PC-3 (cell line): ENCODE measurements around the gene IL16.

ENCODE experiments used
- EZH2 ChIP-seq: fragments of 300-600 bp; sonication (generic); IDR thresholded peaks from one replicate; pipeline ENCODE4 v1.6.1; 2017; ENCODE audit warnings: antibody characterized with exemption, mild to moderate bottlenecking, low read length; ENCODE audit not compliant: unreplicated experiment
- EZH2phosphoT487 ChIP-seq: fragments of 300-600 bp; sonication (generic); IDR thresholded peaks from 2 replicates; pipeline ENCODE4 v1.6.1; 2018; ENCODE audit warnings: mild to moderate bottlenecking, antibody characterized with exemption, low read length, borderline replicate concordance
- TF ChIP-seq, protein P1 (sequence below): fragments of 300-600 bp; sonication (generic); conservative IDR thresholded peaks from 2 replicates; pipeline ENCODE4 v1.5.1; 2017; ENCODE audit warnings: antibody characterized with exemption, low read depth, mild to moderate bottlenecking, low read length

DNA sequence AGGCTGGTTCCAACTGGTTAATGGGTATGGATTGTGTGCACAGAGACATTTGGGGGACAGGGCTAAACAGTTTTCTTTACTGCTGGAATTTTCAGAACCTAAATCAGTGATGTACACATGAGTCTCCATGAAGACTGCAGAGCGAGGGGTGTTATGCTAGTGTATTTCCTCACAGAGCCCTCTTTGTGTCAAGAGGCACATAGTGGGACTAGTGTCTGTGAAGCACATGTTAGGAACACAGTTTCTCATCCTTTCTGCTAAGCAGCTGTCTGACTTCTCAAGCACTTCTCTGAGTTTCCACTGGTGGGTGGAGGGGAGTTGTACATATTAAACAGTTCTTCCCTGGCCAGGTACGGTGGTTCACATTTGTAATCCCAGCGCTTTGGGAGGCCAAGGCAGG lies 136.7 kb downstream of the IL16 start:
- TF ChIP-seq, protein P1, sequence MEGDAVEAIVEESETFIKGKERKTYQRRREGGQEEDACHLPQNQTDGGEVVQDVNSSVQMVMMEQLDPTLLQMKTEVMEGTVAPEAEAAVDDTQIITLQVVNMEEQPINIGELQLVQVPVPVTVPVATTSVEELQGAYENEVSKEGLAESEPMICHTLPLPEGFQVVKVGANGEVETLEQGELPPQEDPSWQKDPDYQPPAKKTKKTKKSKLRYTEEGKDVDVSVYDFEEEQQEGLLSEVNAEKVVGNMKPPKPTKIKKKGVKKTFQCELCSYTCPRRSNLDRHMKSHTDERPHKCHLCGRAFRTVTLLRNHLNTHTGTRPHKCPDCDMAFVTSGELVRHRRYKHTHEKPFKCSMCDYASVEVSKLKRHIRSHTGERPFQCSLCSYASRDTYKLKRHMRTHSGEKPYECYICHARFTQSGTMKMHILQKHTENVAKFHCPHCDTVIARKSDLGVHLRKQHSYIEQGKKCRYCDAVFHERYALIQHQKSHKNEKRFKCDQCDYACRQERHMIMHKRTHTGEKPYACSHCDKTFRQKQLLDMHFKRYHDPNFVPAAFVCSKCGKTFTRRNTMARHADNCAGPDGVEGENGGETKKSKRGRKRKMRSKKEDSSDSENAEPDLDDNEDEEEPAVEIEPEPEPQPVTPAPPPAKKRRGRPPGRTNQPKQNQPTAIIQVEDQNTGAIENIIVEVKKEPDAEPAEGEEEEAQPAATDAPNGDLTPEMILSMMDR, result no peak
- TF ChIP-seq EZH2phosphoT487, result no peak
- TF ChIP-seq EZH2, result no peak
